ENCODE results near the gene C6orf163.

Gene C6orf163

GRCh38 chr6:87373377-87373776, 28.8 kb downstream of the C6orf163 start:
- TF ChIP-seq CTCF (IDR thresholded peaks at IDR 0.05; ENCODE audit: control insufficient read depth, insufficient read depth, low read depth, low read length, missing control alignments), result no peak
- DNase-seq (ENCODE audit: low read depth), result no peak
- no peak overlapping the region for H3K4me3 ChIP-seq (ENCODE audit: control insufficient read depth, low read depth, low read length)

DNA sequence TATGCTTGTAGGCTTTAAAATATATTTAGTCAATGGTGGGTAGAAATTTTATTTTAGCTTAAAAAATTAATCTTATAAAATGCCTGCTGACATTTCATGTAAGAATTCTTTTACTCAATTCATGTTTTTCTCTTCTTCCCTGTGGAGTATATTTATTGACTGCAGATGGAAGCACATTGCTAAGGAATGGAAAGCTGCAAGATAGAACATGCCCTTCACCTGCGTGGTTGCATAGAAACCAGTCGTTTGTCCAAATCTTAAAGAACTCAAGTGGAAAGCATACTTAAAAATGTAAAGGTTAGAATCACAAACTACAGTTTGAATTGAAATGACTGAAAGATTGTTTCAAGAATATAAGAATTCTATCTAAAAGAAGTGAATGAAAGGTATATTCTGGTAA, 30.7 kb downstream of the C6orf163 start:
- H3K4me3 ChIP-seq (ENCODE audit: control insufficient read depth, low read depth, low read length), result no peak overlapping the region
- TF ChIP-seq CTCF (IDR thresholded peaks at IDR 0.05; ENCODE audit: control insufficient read depth, insufficient read depth, low read depth, low read length, missing control alignments), result no peak
- no peak for DNase-seq (ENCODE audit: low read depth)

DNA sequence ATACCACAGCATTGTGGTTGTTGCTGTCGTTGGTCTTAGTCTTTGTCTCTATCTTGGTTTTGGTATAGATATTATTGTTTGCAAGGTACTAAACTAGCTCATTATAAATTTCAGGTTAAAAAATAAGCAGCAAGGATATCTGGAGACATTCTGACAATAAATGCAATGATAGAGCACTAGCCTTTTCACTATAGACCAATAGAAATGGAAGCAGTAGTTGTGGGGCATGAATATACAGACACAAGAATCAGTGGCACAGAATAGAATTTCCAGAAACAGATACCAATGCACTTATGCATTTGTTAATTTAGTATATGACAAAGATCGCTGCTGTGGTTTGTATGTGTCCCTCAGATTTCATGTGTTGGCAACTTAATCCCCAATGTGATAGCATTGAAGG, 32.0 kb downstream of the C6orf163 start:
- TF ChIP-seq CTCF (IDR thresholded peaks at IDR 0.05; ENCODE audit: control insufficient read depth, insufficient read depth, low read depth, low read length, missing control alignments), result no peak
- H3K4me3 ChIP-seq (ENCODE audit: control insufficient read depth, low read depth, low read length), result no peak overlapping the region
- DNase-seq (ENCODE audit: low read depth), result no peak

GRCh38 chr6:87378947-87379346, 34.3 kb downstream of the C6orf163 start:
- no peak for TF ChIP-seq CTCF (IDR thresholded peaks at IDR 0.05; ENCODE audit: control insufficient read depth, insufficient read depth, low read depth, low read length, missing control alignments)
- H3K4me3 ChIP-seq (ENCODE audit: control insufficient read depth, low read depth, low read length), result no peak overlapping the region
- no peak for DNase-seq (ENCODE audit: low read depth)

DNA sequence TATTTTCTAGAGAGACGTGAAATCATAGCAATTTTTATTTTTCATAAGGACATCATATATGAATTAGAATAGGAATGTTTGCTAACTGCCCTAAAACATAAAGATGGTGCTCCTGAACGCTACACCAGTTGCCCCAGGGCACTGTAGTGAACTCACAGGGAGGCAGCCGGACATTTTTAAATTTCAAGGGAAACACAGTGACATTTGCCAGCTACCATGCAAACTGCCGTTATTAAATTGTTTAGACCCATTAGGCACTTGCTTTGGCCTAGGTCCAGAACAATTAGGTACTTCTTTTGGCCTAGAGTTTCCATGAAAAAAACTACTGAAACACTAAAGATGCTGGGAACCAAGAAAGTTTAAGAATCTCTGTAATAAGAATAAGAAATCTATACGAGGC, 38.2 kb downstream of the C6orf163 start:
- no peak overlapping the region for H3K4me3 ChIP-seq (ENCODE audit: control insufficient read depth, low read depth, low read length)
- no peak for DNase-seq (ENCODE audit: low read depth)
- no peak for TF ChIP-seq CTCF (IDR thresholded peaks at IDR 0.05; ENCODE audit: control insufficient read depth, insufficient read depth, low read depth, low read length, missing control alignments)

- no peak overlapping the region for H3K4me3 ChIP-seq (ENCODE audit: control insufficient read depth, low read depth, low read length)
- DNase-seq (ENCODE audit: low read depth), result no peak
- TF ChIP-seq CTCF (IDR thresholded peaks at IDR 0.05; ENCODE audit: control insufficient read depth, insufficient read depth, low read depth, low read length, missing control alignments), result no peak
These were observed 39.4 kb downstream of the C6orf163 start for GRCh38 chr6:87384038-87384437.

DNA sequence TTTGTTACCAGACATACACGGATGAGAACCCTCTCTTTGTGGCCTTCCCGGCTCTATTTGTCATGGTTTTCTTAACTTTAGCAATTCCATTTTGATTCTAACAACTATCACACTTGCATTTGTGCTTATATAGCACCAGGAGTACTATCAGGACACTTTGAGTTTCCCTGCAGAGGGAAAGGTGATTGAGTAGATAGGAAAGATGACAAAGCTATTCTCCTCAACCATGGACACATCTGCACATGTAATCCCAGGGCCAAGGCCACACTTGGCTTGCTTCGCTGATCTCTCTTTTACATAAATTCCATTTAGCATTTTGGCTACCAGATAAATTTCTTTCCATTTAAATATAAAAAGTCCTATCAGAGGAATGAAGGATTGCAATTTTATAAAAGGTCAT, 39.8 kb downstream of the C6orf163 start:
- no peak for DNase-seq (ENCODE audit: low read depth)
- H3K4me3 ChIP-seq (ENCODE audit: control insufficient read depth, low read depth, low read length), result no peak overlapping the region
- TF ChIP-seq CTCF (IDR thresholded peaks at IDR 0.05; ENCODE audit: control insufficient read depth, insufficient read depth, low read depth, low read length, missing control alignments), result no peak

All from AG09309 (cell line).